Prostate gland (tissue), 2 donors: ENCODE measurements around the gene ALPG.

ENCODE experiments used
- POLR2AphosphoS5 ChIP-seq: sonication (generic); formaldehyde crosslinking; IDR thresholded peaks from one replicate; pipeline ENCODE4 v1.6.1; 2017; ENCODE audit warnings: antibody characterized with exemption
- TF ChIP-seq, protein P1 (sequence below), 4 experiments: fragments of 200-600 bp in 2 of 4; fragments of 450-650 bp in 2 of 4; sonication (generic) in 2 of 4; IDR thresholded peaks; 1 replicate in 3 of 4; 2 replicates in 1 of 4; pipeline ENCODE4 v1.5.1; 2016 to 2019; ENCODE audit warnings: antibody characterized with exemption in 4 of 4, mild to moderate bottlenecking in 2 of 4, moderate library complexity in 2 of 4

DNA sequence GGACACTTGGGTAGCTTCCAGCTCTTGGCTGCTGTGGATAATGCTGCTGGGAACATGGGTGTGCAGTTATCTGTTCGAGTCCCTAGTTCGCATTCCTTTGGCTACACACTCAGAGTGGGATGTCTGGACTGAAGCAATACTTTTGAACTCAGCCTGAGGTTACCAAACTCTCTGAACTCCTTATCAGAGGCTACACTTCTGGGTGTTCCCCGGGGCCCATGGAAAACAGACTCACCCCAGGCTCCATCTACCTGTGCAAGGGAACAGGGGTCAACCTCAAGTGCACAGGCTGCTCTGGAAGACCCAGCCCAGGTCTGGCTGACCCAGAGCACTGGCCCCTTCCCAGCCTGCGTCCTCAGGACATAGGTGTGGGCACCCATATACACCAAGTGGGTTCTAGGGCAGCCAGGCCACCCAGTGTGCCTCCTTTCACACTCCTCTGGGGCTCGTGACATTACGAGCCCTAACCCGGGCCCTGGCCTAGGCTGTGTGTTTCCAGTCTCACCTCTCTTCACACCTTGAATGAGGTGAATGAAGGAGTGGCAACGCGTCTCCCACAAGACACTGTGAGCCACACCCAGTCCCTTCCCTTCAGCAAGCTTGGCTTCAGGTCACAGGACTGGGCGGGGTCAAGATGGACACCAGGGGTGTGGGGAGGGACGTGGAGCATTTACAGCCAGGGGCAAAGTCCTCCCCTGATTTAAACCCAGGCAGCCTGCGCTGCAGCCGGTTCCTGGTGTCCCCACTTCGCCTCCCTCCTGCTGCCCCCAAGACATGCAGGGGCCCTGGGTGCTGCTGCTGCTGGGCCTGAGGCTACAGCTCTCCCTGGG, 49.0 kb downstream of the ALPG start, which contains the start of gene ALPI:
- TF ChIP-seq, protein P1, sequence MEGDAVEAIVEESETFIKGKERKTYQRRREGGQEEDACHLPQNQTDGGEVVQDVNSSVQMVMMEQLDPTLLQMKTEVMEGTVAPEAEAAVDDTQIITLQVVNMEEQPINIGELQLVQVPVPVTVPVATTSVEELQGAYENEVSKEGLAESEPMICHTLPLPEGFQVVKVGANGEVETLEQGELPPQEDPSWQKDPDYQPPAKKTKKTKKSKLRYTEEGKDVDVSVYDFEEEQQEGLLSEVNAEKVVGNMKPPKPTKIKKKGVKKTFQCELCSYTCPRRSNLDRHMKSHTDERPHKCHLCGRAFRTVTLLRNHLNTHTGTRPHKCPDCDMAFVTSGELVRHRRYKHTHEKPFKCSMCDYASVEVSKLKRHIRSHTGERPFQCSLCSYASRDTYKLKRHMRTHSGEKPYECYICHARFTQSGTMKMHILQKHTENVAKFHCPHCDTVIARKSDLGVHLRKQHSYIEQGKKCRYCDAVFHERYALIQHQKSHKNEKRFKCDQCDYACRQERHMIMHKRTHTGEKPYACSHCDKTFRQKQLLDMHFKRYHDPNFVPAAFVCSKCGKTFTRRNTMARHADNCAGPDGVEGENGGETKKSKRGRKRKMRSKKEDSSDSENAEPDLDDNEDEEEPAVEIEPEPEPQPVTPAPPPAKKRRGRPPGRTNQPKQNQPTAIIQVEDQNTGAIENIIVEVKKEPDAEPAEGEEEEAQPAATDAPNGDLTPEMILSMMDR (IDR thresholded peaks at IDR 0.05): no peak
- no peak for TF ChIP-seq POLR2AphosphoS5
